Stimulated activated CD4-positive, alpha-beta T cell treated with anti-CD3 and anti-CD28 coated beads, Interleukin-1b, Interleukin-23, amount 100 ng/mL, for 4 hours (primary cell): ENCODE data around the gene VARS1.
"Not testable (repeated sequence)": the region's sequence is repeated elsewhere in the genome, so short reads cannot be mapped to it uniquely, and the experiment has no call there.

Experiments used
- DNase-seq, 2 donors: peaks; one replicate each; pipeline ENCODE4 v3.0.0-alpha.2; 2020; ENCODE audit warnings: low read depth in 2 of 2

Gene VARS1

GRCh38 chr6:31795616-31796298 is at the start of gene VARS1:
TSS of gene VARS1 (minus strand) at chr6:31795752. CDS start at chr6:31795217, 535 bp downstream.
- peak; percentile 65 to 80 for DNase-seq

GRCh38 chr6:31844507-31844906 is 49.0 kb upstream of the VARS1 start:
- DNase-seq = no peak

- no peak for DNase-seq
Observed at GRCh38 chr6:31842053-31842452, 46.5 kb upstream of the VARS1 start.

GRCh38 chr6:31839779-31840126 is 44.2 kb upstream of the VARS1 start:
- not testable (repeated sequence) for DNase-seq

GRCh38 chr6:31838968-31839367 is 43.4 kb upstream of the VARS1 start:
- DNase-seq = no peak

- not testable (repeated sequence) for DNase-seq
Observed at GRCh38 chr6:31838114-31838553, 42.6 kb upstream of the VARS1 start.

- DNase-seq = no peak
Observed at GRCh38 chr6:31837369-31838113, 42.0 kb upstream of the VARS1 start.

GRCh38 chr6:31836474-31837368 is 41.2 kb upstream of the VARS1 start:
- DNase-seq = no peak

- DNase-seq = no peak
Observed at GRCh38 chr6:31836047-31836473, 40.5 kb upstream of the VARS1 start.

GRCh38 chr6:31834367-31835250 is 39.1 kb upstream of the VARS1 start:
- DNase-seq = peak; percentile 72 to 80

- no peak for DNase-seq
Observed at GRCh38 chr6:31831350-31832215, 36.0 kb upstream of the VARS1 start.

GRCh38 chr6:31830886-31831335 is 35.4 kb upstream of the VARS1 start:
- DNase-seq = no peak

- no peak for DNase-seq
Observed at GRCh38 chr6:31829633-31830283, 34.2 kb upstream of the VARS1 start.

GRCh38 chr6:31827286-31828079 is 31.9 kb upstream of the VARS1 start, which contains the start of gene HSPA1B:
TSS of gene HSPA1B (plus strand) at chr6:31827738. CDS start at chr6:31827951, 213 bp downstream.
- DNase-seq = peak; percentile 74 to 79

- no peak for DNase-seq
Observed at GRCh38 chr6:31826793-31827285, 31.3 kb upstream of the VARS1 start.

- no peak for DNase-seq
Observed at GRCh38 chr6:31825553-31825952, 30.0 kb upstream of the VARS1 start.

GRCh38 chr6:31823592-31824196 is 28.1 kb upstream of the VARS1 start:
- DNase-seq = not testable (repeated sequence)
